BJ (cell line): Measurements from ENCODE around the gene UEVLD. TPM values are rescaled to one million over a fixed set of nuclear protein-coding genes. Genes with fewer than 3 reads are reported as not detected.

Source experiments
- CTCF ChIA-PET: fragments of 350-600 bp; formaldehyde crosslinking; extraction: SDS; loops from one replicate; lab custom pipeline; 2021; ENCODE audit warnings: antibody characterized with exemption, inconsistent platforms; lab: Yijun Ruan, JAX
- POLR2A ChIA-PET: fragments of 300-600 bp; sonication (Branson Sonifier 250); formaldehyde crosslinking; extraction: SDS; loops from one replicate; lab custom pipeline; 2021; ENCODE audit warnings: antibody characterized with exemption; lab: Charles Lee
- DNase-seq: peaks from one replicate; pipeline ENCODE4 v3.0.0-alpha.2; 2011; ENCODE audit warnings: low read depth
- H3K27me3 ChIP-seq: 2 replicates; pipeline ENCODE4 v1.6.0; 2011; ENCODE audit warnings: low read length; ENCODE audit not compliant: control insufficient read depth, insufficient read depth
- H3K36me3 ChIP-seq: 2 replicates; pipeline ENCODE4 v1.5.1; 2011; ENCODE audit warnings: low read length; ENCODE audit not compliant: control insufficient read depth, insufficient read depth
- H3K4me3 ChIP-seq: 2 replicates; pipeline ENCODE4 v1.5.1; 2011; ENCODE audit warnings: low read depth, mild to moderate bottlenecking, control low read depth, low read length
- polyA plus RNA-seq: library from polyadenylated mRNA; depleted of rRNA; stranded (reverse); fragments of >200 nt; gene quantifications from 2 replicates; pipeline ENCODE4 v1.2.3, GENCODE V29; 2011
- TF ChIP-seq, protein P1 (sequence below): IDR thresholded peaks from 2 replicates; pipeline ENCODE4 v1.5.1; 2011; ENCODE audit warnings: low read depth, mild to moderate bottlenecking, control low read depth, inconsistent platforms, low read length, moderate library complexity; ENCODE audit not compliant: insufficient read depth

The UEVLD gene
- polyA plus RNA-seq, 1 experiment, result 11.7 TPM

DNA sequence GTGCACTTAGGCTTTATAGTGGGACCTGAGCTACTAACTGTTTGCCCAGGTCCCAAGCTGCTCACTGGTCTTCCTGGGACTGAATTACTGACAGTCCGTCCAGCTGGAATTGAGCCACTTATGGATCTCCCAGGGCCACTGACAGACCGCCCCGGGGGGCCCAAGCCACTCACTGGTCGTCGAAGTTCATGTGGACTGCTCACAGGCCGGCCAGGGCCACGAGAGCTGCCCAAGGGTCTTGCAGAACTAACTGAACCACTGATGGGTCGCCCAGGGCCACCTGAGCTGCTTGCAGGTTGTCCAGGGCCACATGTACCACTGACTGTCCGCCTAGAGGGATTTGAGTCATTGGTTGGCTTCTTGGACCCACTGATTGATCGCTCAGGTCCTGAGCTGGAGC is 26.1 kb upstream of the UEVLD start:
- Histone ChIP-seq H3K27me3 (no peaks in the 10 kb centered on the region), H3K4me3 (no peak overlapping the region), H3K36me3 (peaks cover 14% of the 10 kb centered on the region)
- TF ChIP-seq, protein P1, sequence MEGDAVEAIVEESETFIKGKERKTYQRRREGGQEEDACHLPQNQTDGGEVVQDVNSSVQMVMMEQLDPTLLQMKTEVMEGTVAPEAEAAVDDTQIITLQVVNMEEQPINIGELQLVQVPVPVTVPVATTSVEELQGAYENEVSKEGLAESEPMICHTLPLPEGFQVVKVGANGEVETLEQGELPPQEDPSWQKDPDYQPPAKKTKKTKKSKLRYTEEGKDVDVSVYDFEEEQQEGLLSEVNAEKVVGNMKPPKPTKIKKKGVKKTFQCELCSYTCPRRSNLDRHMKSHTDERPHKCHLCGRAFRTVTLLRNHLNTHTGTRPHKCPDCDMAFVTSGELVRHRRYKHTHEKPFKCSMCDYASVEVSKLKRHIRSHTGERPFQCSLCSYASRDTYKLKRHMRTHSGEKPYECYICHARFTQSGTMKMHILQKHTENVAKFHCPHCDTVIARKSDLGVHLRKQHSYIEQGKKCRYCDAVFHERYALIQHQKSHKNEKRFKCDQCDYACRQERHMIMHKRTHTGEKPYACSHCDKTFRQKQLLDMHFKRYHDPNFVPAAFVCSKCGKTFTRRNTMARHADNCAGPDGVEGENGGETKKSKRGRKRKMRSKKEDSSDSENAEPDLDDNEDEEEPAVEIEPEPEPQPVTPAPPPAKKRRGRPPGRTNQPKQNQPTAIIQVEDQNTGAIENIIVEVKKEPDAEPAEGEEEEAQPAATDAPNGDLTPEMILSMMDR, result no peak
- POLR2A ChIA-PET, result no interaction called here
- no peak for DNase-seq
- CTCF ChIA-PET, result interaction anchor here (0.6 to 1.7 kb wide), 3 partner anchors 11 to 230 kb away, joined by 3 to 5 read pairs (median 3); no protein-coding TSS in a partner anchor

DNA sequence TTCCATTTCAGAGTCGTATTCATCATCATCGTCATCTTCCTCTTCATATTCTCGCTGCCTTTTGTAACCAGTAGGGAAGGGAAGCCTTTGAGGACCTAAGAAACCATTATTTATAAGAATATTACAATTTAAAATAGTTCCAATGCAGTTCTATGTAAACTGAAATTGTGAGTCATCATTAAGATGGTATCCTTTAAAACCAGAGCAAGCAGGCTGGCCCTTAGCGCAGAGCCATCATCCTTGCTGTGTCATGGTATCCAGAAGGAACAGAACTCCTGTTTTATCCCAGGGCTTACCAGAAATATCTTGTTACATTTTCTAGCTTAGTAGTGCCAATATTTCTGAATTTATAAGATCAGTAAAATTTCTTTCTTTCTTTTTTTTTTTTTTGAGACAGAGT is 23.9 kb upstream of the UEVLD start:
- no peak overlapping the region for H3K4me3 ChIP-seq
- H3K36me3 ChIP-seq, result peaks cover 14% of the 10 kb centered on the region
- no peaks in the 10 kb centered on the region for H3K27me3 ChIP-seq
- DNase-seq, result no peak
- TF ChIP-seq, protein P1, result no peak
- POLR2A ChIA-PET, result no interaction called here
- CTCF ChIA-PET, result no interaction called here

DNA sequence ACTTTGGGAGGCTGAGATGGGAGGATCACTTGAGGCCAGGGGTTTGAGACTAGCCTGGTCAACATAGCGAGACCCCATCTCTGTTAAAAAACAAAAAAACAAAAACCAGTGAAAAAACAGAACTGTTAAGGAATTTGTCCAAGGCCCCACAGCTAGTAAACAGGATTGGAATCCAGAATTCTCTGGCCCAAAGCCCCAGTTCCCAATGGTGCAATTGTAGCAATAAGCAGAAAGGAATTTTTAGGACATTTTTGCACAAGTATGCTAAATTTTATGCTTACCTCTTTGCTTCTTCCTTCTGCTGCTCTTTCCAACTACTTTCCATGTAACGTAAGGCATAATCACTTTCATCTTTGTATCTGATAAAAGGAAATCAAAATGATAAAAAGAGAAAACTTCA is 22.7 kb upstream of the UEVLD start:
- DNase-seq, result no peak
- Histone ChIP-seq H3K36me3 (peaks cover 16% of the 10 kb centered on the region), H3K27me3 (no peaks in the 10 kb centered on the region), H3K4me3 (no peak overlapping the region)
- ChIA-PET POLR2A (interaction anchor here (0.6 kb wide), 1 partner anchor 217 kb away, joined by 3 read pairs; the partner anchor contains the start of gene LDHA), CTCF (interaction anchor here (1.0 kb wide), 1 partner anchor 18 kb away, joined by 3 read pairs; no protein-coding TSS in a partner anchor)
- TF ChIP-seq, protein P1, result no peak

DNA sequence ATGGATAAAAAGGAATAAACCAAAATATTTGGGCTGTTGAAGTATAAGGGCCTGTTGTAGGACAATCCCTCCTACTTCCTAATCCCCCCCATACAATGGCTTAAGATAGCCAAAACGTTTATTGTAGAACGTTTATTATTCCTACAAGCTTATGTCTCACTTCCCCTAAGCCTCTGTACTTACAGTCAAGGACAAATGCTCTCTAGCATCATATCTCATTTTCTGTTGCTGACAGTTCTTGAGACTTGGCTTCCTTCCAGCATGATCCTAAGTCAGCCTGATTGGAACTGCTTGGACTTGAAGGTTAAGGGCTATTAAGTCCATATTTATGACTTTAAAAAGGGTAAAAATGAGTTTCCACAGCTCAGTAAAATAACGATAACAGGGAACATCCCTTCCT is 19.8 kb upstream of the UEVLD start:
- Histone ChIP-seq H3K27me3 (no peaks in the 10 kb centered on the region), H3K4me3 (no peak overlapping the region), H3K36me3 (peaks cover 2% of the 10 kb centered on the region; the same call in 1 of the 2 replicates)
- TF ChIP-seq, protein P1, result no peak
- POLR2A ChIA-PET, result no interaction called here
- no peak for DNase-seq
- CTCF ChIA-PET, result interaction anchor here (0.6 to 1.1 kb wide), 2 partner anchors 9 to 291 kb away, joined by 3 to 4 read pairs; no protein-coding TSS in a partner anchor

DNA sequence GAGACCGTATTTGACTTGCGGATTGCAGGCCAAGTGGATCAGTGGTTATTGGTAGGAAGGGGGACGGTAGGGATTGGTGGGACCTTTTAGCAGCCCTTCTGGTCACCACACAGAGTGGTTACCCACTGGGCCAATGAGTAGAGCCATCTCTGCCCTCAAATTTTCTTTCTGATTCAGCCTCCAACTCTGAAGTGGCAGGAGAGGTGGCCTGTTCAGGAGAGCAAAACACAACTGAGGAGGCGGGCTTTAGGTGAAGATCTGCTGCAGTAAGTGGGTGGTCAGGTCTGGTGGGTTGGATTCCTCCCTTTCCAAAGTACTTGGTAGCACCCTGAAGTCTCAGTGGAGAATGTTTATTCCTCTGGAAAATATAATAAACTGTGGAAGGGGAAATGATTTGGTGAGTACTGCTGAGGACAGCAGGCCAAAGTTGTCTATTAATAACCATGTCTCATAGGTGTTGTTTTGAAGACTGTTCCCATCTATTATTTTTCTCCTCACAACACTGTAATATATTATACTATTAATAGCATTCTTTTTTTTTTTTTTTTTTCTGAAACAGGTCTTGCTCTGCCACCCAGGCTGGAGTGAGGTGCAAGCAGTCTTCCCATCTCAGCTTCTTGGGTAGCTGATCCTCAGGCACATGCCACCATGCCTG is 12.5 kb upstream of the UEVLD start:
- no peak for DNase-seq
- Histone ChIP-seq H3K4me3 (no peak overlapping the region), H3K27me3 (no peaks in the 10 kb centered on the region), H3K36me3 (peaks cover 4% of the 10 kb centered on the region)
- TF ChIP-seq, protein P1, result no peak
- POLR2A ChIA-PET, result no interaction called here
- CTCF ChIA-PET, result interaction anchor here (1.1 kb wide), 1 partner anchor 10 kb away, joined by 3 read pairs; no protein-coding TSS in a partner anchor
